MM.1S (cell line): ENCODE measurements around the gene BRINP3.

Experiments used
- DNase-seq: peaks from one replicate; pipeline ENCODE4 v3.0.0-alpha.2; 2015
- H2AFZ ChIP-seq: fragments of 300-600 bp; sonication (generic); 2 replicates; pipeline ENCODE4 v1.6.0; 2016; ENCODE audit warnings: antibody characterized with exemption, low read length
- H3F3A ChIP-seq: fragments of 300-600 bp; sonication (generic); 2 replicates; pipeline ENCODE4 v1.6.1; 2016; ENCODE audit warnings: mild to moderate bottlenecking, antibody characterized with exemption, low read length, moderate library complexity, mixed read lengths; ENCODE audit not compliant: insufficient read depth
- H3K27ac ChIP-seq: fragments of 300-600 bp; sonication (generic); 2 replicates; pipeline ENCODE4 v1.5.1; 2016; ENCODE audit warnings: mild to moderate bottlenecking, low read length
- H3K27me3 ChIP-seq: fragments of 300-600 bp; sonication (generic); replicated peaks from 2 replicates; pipeline ENCODE4 v1.6.0; 2016; ENCODE audit warnings: low read length; ENCODE audit not compliant: insufficient read depth
- H3K36me3 ChIP-seq: fragments of 300-600 bp; sonication (generic); replicated peaks from 2 replicates; pipeline ENCODE4 v1.6.1; 2016; ENCODE audit warnings: mild to moderate bottlenecking, low read length, mixed read lengths; ENCODE audit not compliant: insufficient read depth
- H3K4me1 ChIP-seq: fragments of 300-600 bp; sonication (generic); 2 replicates; pipeline ENCODE4 v1.6.1; 2016; ENCODE audit warnings: low read length, mixed read lengths
- H3K4me2 ChIP-seq: fragments of 300-600 bp; sonication (generic); 2 replicates; pipeline ENCODE4 v1.6.0; 2016; ENCODE audit warnings: low read depth, low read length
- H3K4me3 ChIP-seq: fragments of 300-600 bp; sonication (generic); 2 replicates; pipeline ENCODE4 v1.5.1; 2016; ENCODE audit warnings: low read length, mixed read lengths
- H3K79me2 ChIP-seq: fragments of 300-600 bp; sonication (generic); 2 replicates; pipeline ENCODE4 v1.6.1; 2016; ENCODE audit warnings: mixed run types, low read length, mixed read lengths
- H3K9ac ChIP-seq: fragments of 300-600 bp; sonication (generic); 2 replicates; pipeline ENCODE4 v1.6.1; 2016; ENCODE audit warnings: low read length, mixed read lengths
- H3K9me2 ChIP-seq: fragments of 300-600 bp; sonication (generic); replicated peaks from 2 replicates; pipeline ENCODE4 v1.6.1; 2016; ENCODE audit warnings: mild to moderate bottlenecking, low read length, mixed read lengths; ENCODE audit not compliant: insufficient read depth
- H3K9me3 ChIP-seq: fragments of 300-600 bp; sonication (generic); replicated peaks from 2 replicates; pipeline ENCODE4 v1.6.1; 2016; ENCODE audit warnings: mild to moderate bottlenecking, low read length, mixed read lengths; ENCODE audit not compliant: insufficient read depth
- H4K20me1 ChIP-seq: fragments of 300-600 bp; sonication (generic); 2 replicates; pipeline ENCODE4 v1.6.1; 2016; ENCODE audit warnings: mild to moderate bottlenecking, low read length, moderate library complexity, mixed read lengths; ENCODE audit not compliant: insufficient read depth
- EZH2 ChIP-seq: fragments of 300-600 bp; sonication (generic); optimal IDR thresholded peaks from 2 replicates; pipeline ENCODE3; 2017; ENCODE audit warnings: low read depth, mild to moderate bottlenecking, antibody characterized with exemption, low read length, mixed read lengths
- EZH2phosphoT487 ChIP-seq: fragments of 300-600 bp; sonication (generic); IDR thresholded peaks from 2 replicates; pipeline ENCODE4 v1.6.1; 2018; ENCODE audit warnings: antibody characterized with exemption, low read length
- TF ChIP-seq, protein P1 (sequence below): fragments of 300-600 bp; sonication (generic); IDR thresholded peaks from 2 replicates; pipeline ENCODE4 v1.5.1; 2016; ENCODE audit warnings: antibody characterized with exemption, low read length, mixed read lengths

Gene BRINP3

DNA sequence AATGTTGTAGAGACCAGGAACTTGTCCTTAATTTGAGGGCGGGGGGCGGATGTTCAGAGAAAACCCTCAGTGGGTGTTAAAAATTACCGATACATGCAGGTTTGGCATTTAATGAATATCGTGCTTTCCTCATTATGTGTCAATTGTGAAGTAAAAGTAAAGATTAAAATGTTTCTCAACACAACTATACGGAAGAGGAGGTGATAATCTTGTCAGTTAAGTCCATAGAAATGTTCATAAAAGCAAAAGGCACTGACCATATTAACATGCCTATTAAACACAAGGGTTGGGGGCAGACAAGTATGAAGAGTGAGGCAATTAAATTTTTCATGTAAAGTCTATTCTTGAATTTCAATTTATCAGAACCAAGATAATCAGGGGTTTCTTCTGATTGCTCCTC, 1.3 kb downstream of the BRINP3 start:
- Histone ChIP-seq H3K4me1 (no peaks in the 10 kb centered on the region), H3F3A (no peaks in the 10 kb centered on the region), H3K36me3 (no peaks in the 10 kb centered on the region), H4K20me1 (no peaks in the 10 kb centered on the region), H3K79me2 (no peaks in the 10 kb centered on the region), H3K9me2 (no peaks in the 10 kb centered on the region), H2AFZ (no peak overlapping the region), H3K27me3 (no peaks in the 10 kb centered on the region), H3K9ac (no peak overlapping the region), H3K9me3 (no peaks in the 10 kb centered on the region), H3K27ac (no peak overlapping the region), H3K4me2 (no peak overlapping the region), H3K4me3 (no peak overlapping the region)
- no peak for TF ChIP-seq EZH2
- no peak for DNase-seq

DNA sequence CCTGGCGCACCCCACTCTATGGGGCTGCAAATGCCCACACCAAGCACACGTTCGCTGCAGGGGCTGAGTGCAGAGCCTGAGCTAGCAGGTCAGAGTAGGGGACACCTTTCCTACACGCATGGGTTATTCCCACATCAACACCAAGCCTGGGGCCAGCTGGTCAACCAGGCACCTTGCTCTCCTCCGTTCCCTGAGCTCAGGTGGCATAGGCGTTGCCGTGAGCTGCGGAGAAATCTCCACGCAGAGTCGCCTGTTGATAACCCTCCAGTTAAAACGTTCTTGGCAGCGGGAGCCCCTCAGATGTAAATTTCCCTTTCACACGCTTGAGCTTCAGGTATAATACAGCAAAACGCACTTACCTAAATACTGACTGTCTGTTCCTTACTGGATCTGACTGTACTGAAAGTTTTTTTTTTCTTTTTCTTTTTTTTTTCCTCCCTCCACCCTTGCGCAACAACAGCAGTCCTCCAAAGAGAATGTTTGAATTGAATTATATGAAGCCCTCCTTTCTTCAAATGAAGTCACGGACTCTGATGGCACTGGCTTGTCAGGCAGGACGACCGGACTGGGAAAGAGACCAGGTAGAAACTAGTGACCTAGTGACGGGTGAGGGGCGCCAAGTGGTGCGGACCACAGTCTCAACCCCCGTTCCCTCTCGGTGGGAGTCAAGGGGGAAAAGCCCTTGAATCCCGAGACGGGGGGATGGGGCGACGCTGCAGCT, 2.1 kb downstream of the BRINP3 start:
- no peak for DNase-seq
- no peak overlapping the region for H3K4me3 ChIP-seq
- H4K20me1 ChIP-seq, result no peaks in the 10 kb centered on the region
- TF ChIP-seq EZH2 (no peak), EZH2phosphoT487 (no peak)
- TF ChIP-seq, protein P1, sequence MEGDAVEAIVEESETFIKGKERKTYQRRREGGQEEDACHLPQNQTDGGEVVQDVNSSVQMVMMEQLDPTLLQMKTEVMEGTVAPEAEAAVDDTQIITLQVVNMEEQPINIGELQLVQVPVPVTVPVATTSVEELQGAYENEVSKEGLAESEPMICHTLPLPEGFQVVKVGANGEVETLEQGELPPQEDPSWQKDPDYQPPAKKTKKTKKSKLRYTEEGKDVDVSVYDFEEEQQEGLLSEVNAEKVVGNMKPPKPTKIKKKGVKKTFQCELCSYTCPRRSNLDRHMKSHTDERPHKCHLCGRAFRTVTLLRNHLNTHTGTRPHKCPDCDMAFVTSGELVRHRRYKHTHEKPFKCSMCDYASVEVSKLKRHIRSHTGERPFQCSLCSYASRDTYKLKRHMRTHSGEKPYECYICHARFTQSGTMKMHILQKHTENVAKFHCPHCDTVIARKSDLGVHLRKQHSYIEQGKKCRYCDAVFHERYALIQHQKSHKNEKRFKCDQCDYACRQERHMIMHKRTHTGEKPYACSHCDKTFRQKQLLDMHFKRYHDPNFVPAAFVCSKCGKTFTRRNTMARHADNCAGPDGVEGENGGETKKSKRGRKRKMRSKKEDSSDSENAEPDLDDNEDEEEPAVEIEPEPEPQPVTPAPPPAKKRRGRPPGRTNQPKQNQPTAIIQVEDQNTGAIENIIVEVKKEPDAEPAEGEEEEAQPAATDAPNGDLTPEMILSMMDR, result no peak
- no peaks in the 10 kb centered on the region for H3K79me2 ChIP-seq
- no peaks in the 10 kb centered on the region for H3K4me1 ChIP-seq
- H3K27me3 ChIP-seq, result no peaks in the 10 kb centered on the region
- H3K36me3 ChIP-seq, result no peaks in the 10 kb centered on the region
- no peaks in the 10 kb centered on the region for H3F3A ChIP-seq
- H3K9ac ChIP-seq, result no peak overlapping the region
- no peak overlapping the region for H3K4me2 ChIP-seq
- no peaks in the 10 kb centered on the region for H3K9me2 ChIP-seq
- no peaks in the 10 kb centered on the region for H3K9me3 ChIP-seq
- H2AFZ ChIP-seq, result no peak overlapping the region
- H3K27ac ChIP-seq, result no peak overlapping the region

DNA sequence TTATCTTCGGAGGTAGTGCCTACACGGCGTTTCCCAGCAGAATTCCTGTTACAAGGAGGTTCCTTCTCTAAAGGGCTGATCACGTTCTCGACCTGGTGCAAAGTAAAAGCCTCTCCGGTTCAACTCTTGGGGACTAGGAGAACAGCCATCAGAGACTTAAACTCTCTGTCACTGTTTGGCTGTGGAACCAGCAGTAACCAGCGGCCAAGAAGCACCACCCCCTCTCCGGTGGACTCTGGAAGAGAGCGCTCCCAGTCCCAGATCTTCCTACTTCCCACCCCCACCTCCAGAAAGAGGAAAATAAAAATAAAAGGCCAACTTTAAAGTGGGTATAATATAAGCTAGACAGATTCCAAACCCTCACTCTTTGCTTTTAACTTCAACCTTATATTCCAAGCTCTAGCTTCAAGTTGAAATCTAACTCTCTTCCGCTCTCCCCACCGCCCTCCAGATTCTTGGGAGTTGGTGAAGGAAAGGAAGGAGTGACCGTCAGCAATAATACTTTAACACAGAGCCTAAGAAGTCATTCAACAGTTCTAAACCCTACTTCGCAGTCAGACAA, 2.9 kb downstream of the BRINP3 start:
- H3K9me2 ChIP-seq, result no peaks in the 10 kb centered on the region
- no peaks in the 10 kb centered on the region for H3K27me3 ChIP-seq
- H4K20me1 ChIP-seq, result no peaks in the 10 kb centered on the region
- no peak overlapping the region for H3K27ac ChIP-seq
- TF ChIP-seq, protein P1, result no peak
- TF ChIP-seq EZH2phosphoT487 (no peak), EZH2 (no peak)
- H3K79me2 ChIP-seq, result no peaks in the 10 kb centered on the region
- H3K4me2 ChIP-seq, result no peak overlapping the region
- H3K9ac ChIP-seq, result no peak overlapping the region
- no peak overlapping the region for H2AFZ ChIP-seq
- H3K4me1 ChIP-seq, result no peaks in the 10 kb centered on the region
- no peak overlapping the region for H3K4me3 ChIP-seq
- no peaks in the 10 kb centered on the region for H3F3A ChIP-seq
- H3K9me3 ChIP-seq, result no peaks in the 10 kb centered on the region
- no peak for DNase-seq
- H3K36me3 ChIP-seq, result no peaks in the 10 kb centered on the region

DNA sequence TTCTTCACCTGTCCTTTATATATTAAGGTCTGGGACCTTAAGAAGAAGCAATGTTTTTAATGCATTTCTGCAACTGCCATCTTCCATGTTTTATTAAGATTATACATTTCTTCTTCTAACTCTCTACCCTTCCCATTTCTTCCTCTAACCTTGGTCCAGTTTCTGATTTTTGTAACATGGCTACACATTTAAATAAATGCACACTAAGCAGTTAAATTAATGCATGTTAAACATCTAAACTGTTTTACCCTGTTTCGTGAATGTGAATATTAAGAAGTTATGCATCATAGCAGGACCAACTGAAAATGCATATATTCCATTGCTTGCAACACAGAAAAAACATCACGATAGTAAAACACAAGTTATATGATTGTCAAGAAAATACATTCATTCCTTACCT, 3.7 kb downstream of the BRINP3 start:
- Histone ChIP-seq H4K20me1 (no peaks in the 10 kb centered on the region), H3K4me2 (no peak overlapping the region), H3K9me3 (no peaks in the 10 kb centered on the region), H3K9me2 (no peaks in the 10 kb centered on the region), H3K4me3 (no peak overlapping the region), H3K9ac (no peak overlapping the region), H3K27ac (no peak overlapping the region), H3F3A (no peaks in the 10 kb centered on the region), H3K79me2 (no peaks in the 10 kb centered on the region), H3K36me3 (no peaks in the 10 kb centered on the region), H2AFZ (no peak overlapping the region), H3K27me3 (no peaks in the 10 kb centered on the region), H3K4me1 (no peaks in the 10 kb centered on the region)
- TF ChIP-seq, protein P1, result no peak
- TF ChIP-seq EZH2phosphoT487 (no peak), EZH2 (no peak)
- no peak for DNase-seq
